Gastrocnemius medialis (tissue), 4 donors: ENCODE measurements around the gene DUSP15. TPM values are rescaled to one million over a fixed set of nuclear protein-coding genes. Genes with fewer than 3 reads are reported as not detected.
A peak's percentile ranks its signal among the peaks of the same experiment; 100 is the strongest.

Experiments used
- ATAC-seq, 2 donors: fragments of 150-250 bp; one replicate each; pipeline ENCODE4 v1.9.1; 2016
- DNase-seq, 2 donors: peaks; one replicate each; pipeline ENCODE4 v3.0.0-alpha.2; 2019
- H3K27ac ChIP-seq, 4 donors: fragments of 200-600 bp; sonication (generic); 1 replicate in 1 of 4; 2 replicates in 3 of 4; pipeline ENCODE4 v1.5.1; 2016 to 2018; ENCODE audit warnings: mild to moderate bottlenecking in 2 of 4, moderate library complexity in 1 of 4
- H3K27me3 ChIP-seq, 3 donors: fragments of 200-600 bp; sonication (generic) in 2 of 3; 1 replicate in 1 of 3; 2 replicates in 2 of 3; pipeline versions ENCODE4 v1.5.1 to v1.6.0; 2016 to 2019; ENCODE audit warnings: mild to moderate bottlenecking in 1 of 3, moderate library complexity in 1 of 3
- H3K36me3 ChIP-seq, 2 donors: fragments of 200-600 bp; sonication (generic) in 1 of 2; one replicate each; pipeline ENCODE4 v1.5.1; 2017 to 2018
- H3K4me1 ChIP-seq, 2 donors: fragments of 200-600 bp; sonication (generic) in 1 of 2; one replicate each; pipeline ENCODE4 v1.5.1; 2016 to 2017; ENCODE audit warnings: mild to moderate bottlenecking in 2 of 2
- H3K4me3 ChIP-seq, 4 donors: fragments of 200-600 bp; sonication (generic) in 3 of 4; 1 replicate in 1 of 4; 2 replicates in 3 of 4; pipeline ENCODE4 v1.5.1; 2016 to 2019; ENCODE audit warnings: mild to moderate bottlenecking in 2 of 4
- H3K9me3 ChIP-seq, 3 donors: fragments of 200-600 bp; sonication (generic) in 2 of 3; 1 replicate in 1 of 3; 2 replicates in 2 of 3; pipeline ENCODE4 v1.5.1; 2016 to 2019
- POLR2A ChIP-seq, 2 donors: fragments of 450-650 bp; IDR thresholded peaks; one replicate each; pipeline ENCODE4 v1.6.1; 2017; ENCODE audit warnings: antibody characterized with exemption in 2 of 2, mild to moderate bottlenecking in 2 of 2, moderate library complexity in 2 of 2
- in situ Hi-C, 4 donors: fragments of 200-750 bp; cut with MboI; loops; one replicate each; pipeline versions ENCODE4 v1.15.0 to v1.8.0; 2017; ENCODE audit warnings: low sequenced_read_pairs in 4 of 4
- intact Hi-C: fragments of 100-400 bp; cut with DNase I; formaldehyde crosslinking; loops from one replicate; pipeline ENCODE4 v1.15.1; 2023; ENCODE audit warnings: low total_unique reads
- total RNA-seq, 4 donors: library from RNA; depleted of rRNA; stranded (reverse); fragments of >200 nt; gene quantifications; one replicate each; pipeline versions ENCODE4 v1.1.0 to v1.2.3, GENCODE V29; 2016
- TF ChIP-seq, protein P1 (sequence below), 5 experiments: fragments of 450-650 bp in 3 of 5; fragments of 200-600 bp in 2 of 5; sonication (generic) in 2 of 5; IDR thresholded peaks in 4 of 5; conservative IDR thresholded peaks in 1 of 5; 1 replicate in 4 of 5; 2 replicates in 1 of 5; pipeline ENCODE4 v1.5.1; 2016 to 2019; ENCODE audit warnings: antibody characterized with exemption in 5 of 5, mild to moderate bottlenecking in 3 of 5, moderate library complexity in 3 of 5

The DUSP15 gene
- total RNA-seq, 4 donors from 2014 or later, result 1.1 TPM; not detected in 3

DNA sequence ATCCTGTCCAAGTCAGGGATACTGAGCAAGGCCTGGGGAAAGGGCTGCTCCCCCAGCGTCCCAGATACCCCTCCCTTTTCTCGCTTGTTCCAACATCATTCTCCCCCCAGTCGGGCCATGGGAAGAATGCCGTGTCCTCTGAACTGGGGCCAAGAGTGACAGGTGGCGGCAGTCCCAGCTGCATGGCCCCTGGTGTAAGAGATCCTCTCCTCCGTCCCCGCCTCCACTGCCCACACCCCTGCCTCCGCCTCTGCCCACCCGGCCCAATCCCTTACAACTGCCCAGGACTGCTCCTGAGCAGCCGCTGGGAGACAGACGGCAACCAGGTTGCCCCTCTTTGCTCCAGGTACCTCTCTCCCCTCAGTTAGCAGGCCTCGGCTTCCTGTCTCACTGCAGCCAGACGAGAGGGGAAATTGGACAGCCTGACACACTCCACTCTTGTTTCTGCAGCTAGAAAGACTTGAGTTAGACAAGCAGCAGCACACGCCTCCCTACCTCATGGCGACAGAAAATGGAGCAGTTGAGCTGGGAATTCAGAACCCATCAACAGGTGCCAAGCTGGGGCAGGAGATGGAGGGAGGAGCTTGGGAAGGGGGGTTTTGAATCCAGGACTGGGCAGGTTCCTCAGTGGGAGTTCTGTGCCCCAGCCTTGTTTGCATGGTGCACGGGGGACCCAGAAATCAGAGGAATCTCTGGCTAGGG lies 51.1 kb downstream of the DUSP15 start, which contains the start of gene MYLK2:
TSS of gene MYLK2 (plus strand) at position 274 of the 702 bp plus-strand sequence. CDS start at position 499, 225 bp downstream.
- peaks cover 59 to 84% of the 10 kb centered on the region in 2 donors for H3K4me1 ChIP-seq
- H3K27me3 ChIP-seq, result no peaks in the 10 kb centered on the region
- in situ Hi-C loops, result loop anchor here in 2 of 4 donors (10.0 to 25.0 kb wide), 2 partner anchors 74 to 157 kb away; no protein-coding TSS in a partner anchor
- H3K4me3 ChIP-seq, result peak within 1 kb of the TSS; percentile 45 to 68 (median 64)
- peak; percentile 26 to 34 for ATAC-seq
- peak within 1 kb of the TSS; percentile 82 to 95 (median 93) for H3K27ac ChIP-seq
- DNase-seq, result peak; percentile 56 to 92
- H3K9me3 ChIP-seq, result no peaks in the 10 kb centered on the region
- peak; percentile 84 to 90 for TF ChIP-seq POLR2A (IDR thresholded peaks at IDR 0.05)
- TF ChIP-seq, protein P1, sequence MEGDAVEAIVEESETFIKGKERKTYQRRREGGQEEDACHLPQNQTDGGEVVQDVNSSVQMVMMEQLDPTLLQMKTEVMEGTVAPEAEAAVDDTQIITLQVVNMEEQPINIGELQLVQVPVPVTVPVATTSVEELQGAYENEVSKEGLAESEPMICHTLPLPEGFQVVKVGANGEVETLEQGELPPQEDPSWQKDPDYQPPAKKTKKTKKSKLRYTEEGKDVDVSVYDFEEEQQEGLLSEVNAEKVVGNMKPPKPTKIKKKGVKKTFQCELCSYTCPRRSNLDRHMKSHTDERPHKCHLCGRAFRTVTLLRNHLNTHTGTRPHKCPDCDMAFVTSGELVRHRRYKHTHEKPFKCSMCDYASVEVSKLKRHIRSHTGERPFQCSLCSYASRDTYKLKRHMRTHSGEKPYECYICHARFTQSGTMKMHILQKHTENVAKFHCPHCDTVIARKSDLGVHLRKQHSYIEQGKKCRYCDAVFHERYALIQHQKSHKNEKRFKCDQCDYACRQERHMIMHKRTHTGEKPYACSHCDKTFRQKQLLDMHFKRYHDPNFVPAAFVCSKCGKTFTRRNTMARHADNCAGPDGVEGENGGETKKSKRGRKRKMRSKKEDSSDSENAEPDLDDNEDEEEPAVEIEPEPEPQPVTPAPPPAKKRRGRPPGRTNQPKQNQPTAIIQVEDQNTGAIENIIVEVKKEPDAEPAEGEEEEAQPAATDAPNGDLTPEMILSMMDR (IDR thresholded peaks at IDR 0.05 in 4 of 5, conservative IDR thresholded peaks at IDR 0.05 in 1 of 5), result no peak
- intact Hi-C loops, result loop anchor here (5.0 kb wide), 1 partner anchor 147 kb away; no protein-coding TSS in a partner anchor
- no peaks in the 10 kb centered on the region for H3K36me3 ChIP-seq

DNA sequence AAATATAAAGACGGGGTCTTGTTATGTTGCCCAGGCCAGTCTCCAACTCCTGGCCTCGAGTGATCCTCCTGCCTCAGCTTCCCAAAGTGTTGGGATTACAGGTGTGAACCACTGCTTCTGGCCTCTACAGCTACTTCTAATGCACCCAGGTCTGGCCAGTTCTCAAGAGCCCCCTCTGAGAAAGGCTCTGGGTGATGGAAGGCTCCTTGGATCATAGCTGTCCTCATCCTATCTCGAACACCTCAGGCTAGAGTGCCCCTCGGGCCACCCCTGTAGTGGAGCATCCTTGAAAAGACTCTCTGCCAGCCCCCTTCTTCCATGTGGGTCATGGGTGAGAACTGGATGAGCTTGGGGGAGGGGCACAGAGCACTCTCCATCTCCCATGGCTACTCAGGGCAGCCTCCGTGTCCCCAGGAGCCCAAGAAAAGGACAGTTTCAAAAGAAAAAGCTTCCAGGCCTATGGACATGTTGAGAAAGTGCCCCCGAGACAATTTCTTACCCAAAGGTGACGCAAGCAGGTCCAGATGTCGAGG lies 51.9 kb downstream of the DUSP15 start:
- Histone ChIP-seq H3K36me3 (no peaks in the 10 kb centered on the region), H3K9me3 (no peaks in the 10 kb centered on the region), H3K27ac (peak overlapping the region; percentile 82 to 95 (median 93)), H3K4me1 (peaks cover 59 to 84% of the 10 kb centered on the region in 2 donors), H3K27me3 (no peaks in the 10 kb centered on the region), H3K4me3 (no peak overlapping the region)
- DNase-seq, result no peak
- ATAC-seq, result no peak
- intact Hi-C loops (loop anchor here (5.0 kb wide), 1 partner anchor 146 kb away; no protein-coding TSS in a partner anchor), in situ Hi-C loops (loop anchor here in 2 of 4 donors (10.0 to 25.0 kb wide), 2 partner anchors 74 to 156 kb away; no protein-coding TSS in a partner anchor)
- no peak for TF ChIP-seq POLR2A (IDR thresholded peaks at IDR 0.05)
- TF ChIP-seq, protein P1 (IDR thresholded peaks at IDR 0.05 in 4 of 5, conservative IDR thresholded peaks at IDR 0.05 in 1 of 5), result no peak

DNA sequence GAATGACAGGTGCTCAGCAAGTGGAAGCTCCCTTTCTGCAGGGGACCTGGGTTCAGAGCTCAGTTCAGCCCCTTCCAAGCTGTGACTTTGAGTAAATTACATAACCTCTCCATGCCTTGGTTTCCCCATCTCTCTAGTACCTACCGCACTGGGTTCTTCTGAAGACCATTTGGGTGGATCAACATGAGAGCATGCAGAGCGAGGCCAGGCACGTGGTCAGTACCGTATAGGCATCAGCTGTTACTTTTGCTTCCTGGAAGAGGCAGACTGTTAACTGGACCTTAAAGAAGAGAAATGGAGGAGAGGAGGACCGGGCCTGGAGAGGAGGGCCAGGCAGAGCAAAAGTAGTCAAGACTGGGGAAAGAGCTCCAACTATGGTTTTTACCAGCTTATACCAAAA lies 52.9 kb downstream of the DUSP15 start:
- intact Hi-C loops, result loop anchor here (5.0 kb wide), 1 partner anchor 145 kb away; no protein-coding TSS in a partner anchor
- H3K36me3 ChIP-seq, result no peaks in the 10 kb centered on the region
- peak overlapping the region; percentile 87 to 95 (median 93) for H3K27ac ChIP-seq
- in situ Hi-C loops, result loop anchor here in 2 of 4 donors (10.0 to 25.0 kb wide), 2 partner anchors 73 to 155 kb away; no protein-coding TSS in a partner anchor
- DNase-seq, result no peak
- ATAC-seq, result no peak
- TF ChIP-seq, protein P1 (IDR thresholded peaks at IDR 0.05 in 4 of 5, conservative IDR thresholded peaks at IDR 0.05 in 1 of 5), result no peak
- no peak for TF ChIP-seq POLR2A (IDR thresholded peaks at IDR 0.05)
- no peak overlapping the region for H3K4me3 ChIP-seq
- H3K9me3 ChIP-seq, result no peaks in the 10 kb centered on the region
- no peaks in the 10 kb centered on the region for H3K27me3 ChIP-seq
- H3K4me1 ChIP-seq, result peaks cover 62 to 86% of the 10 kb centered on the region in 2 donors

DNA sequence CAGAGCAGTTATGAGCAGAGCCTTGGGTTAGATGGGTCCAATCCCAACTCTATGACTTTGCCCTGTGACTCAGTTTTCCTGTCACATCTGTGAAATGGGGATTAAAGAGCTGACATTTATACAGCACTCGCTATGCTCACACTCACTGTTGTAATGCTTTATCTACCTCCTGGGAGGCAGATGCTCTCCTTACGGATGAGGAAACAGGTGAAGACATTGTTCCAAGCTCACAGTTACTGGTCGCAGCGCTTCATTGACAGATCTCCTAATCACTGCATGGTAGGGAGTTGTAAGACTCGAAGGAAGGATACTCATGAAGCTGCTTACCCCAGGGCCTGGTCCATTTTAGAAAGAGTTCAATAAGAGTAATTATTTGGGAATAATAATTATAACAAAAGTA lies 54.1 kb downstream of the DUSP15 start:
- in situ Hi-C loops (loop anchor here in 2 of 4 donors (10.0 to 25.0 kb wide), 2 partner anchors 71 to 154 kb away; no protein-coding TSS in a partner anchor), intact Hi-C loops (loop anchor here (5.0 kb wide), 1 partner anchor 144 kb away; no protein-coding TSS in a partner anchor)
- H3K4me1 ChIP-seq, result peaks cover 68 to 86% of the 10 kb centered on the region in 2 donors
- no peaks in the 10 kb centered on the region for H3K27me3 ChIP-seq
- no peak overlapping the region for H3K4me3 ChIP-seq
- H3K27ac ChIP-seq, result peak overlapping the region; percentile 87 to 95 (median 93)
- H3K36me3 ChIP-seq, result no peaks in the 10 kb centered on the region
- DNase-seq (no peak), ATAC-seq (no peak)
- H3K9me3 ChIP-seq, result no peaks in the 10 kb centered on the region
- no peak for TF ChIP-seq POLR2A (IDR thresholded peaks at IDR 0.05)
- TF ChIP-seq, protein P1 (IDR thresholded peaks at IDR 0.05 in 4 of 5, conservative IDR thresholded peaks at IDR 0.05 in 1 of 5), result no peak
